Fibroblast of lung (primary cell): ENCODE results near the gene ENTHD1. TPM values are rescaled to one million over a fixed set of nuclear protein-coding genes. Genes with fewer than 3 reads are reported as not detected.

Experiments used
- DNase-seq, 2 donors: peaks; one replicate each; pipeline versions ENCODE4 v3.0.0 to v3.0.0-alpha.2; 2010; ENCODE audit warnings: low read depth in 2 of 2
- H2AFZ ChIP-seq: 2 replicates; pipeline ENCODE4 v1.5.1; 2012; ENCODE audit warnings: low read length, control low read depth, inconsistent platforms
- H3K27ac ChIP-seq: 2 replicates; pipeline ENCODE4 v1.5.1; 2011; ENCODE audit warnings: low read length, control low read depth; ENCODE audit not compliant: insufficient read depth
- H3K27me3 ChIP-seq: 2 replicates; pipeline ENCODE4 v1.5.1; 2011; ENCODE audit warnings: mild to moderate bottlenecking, low read length; ENCODE audit not compliant: control insufficient read depth, insufficient read depth
- H3K36me3 ChIP-seq: 2 replicates; pipeline ENCODE4 v1.5.1; 2011; ENCODE audit warnings: low read length; ENCODE audit not compliant: control insufficient read depth, insufficient read depth
- H3K4me1 ChIP-seq: 2 replicates; pipeline ENCODE4 v1.5.1; 2011; ENCODE audit warnings: low read length; ENCODE audit not compliant: control insufficient read depth, insufficient read depth; ENCODE audit errors: extremely low read depth
- H3K4me2 ChIP-seq: 2 replicates; pipeline ENCODE4 v1.5.1; 2011; ENCODE audit warnings: low read length, control low read depth; ENCODE audit not compliant: insufficient read depth; ENCODE audit errors: extremely low read depth
- H3K4me3 ChIP-seq, 4 experiments: fragments of 200-600 bp in 1 of 4; sonication (generic) in 1 of 4; replicated peaks in 1 of 4; 2 replicates each; pipeline ENCODE4 v1.5.1; 2011 to 2016; ENCODE audit warnings: low read length in 4 of 4, low read depth in 3 of 4, mild to moderate bottlenecking in 3 of 4, control low read depth in 2 of 4, inconsistent platforms in 1 of 4, mixed read lengths in 1 of 4; ENCODE audit not compliant: insufficient read depth in 1 of 4; ENCODE audit errors: control extremely low read depth in 1 of 4
- H3K79me2 ChIP-seq: 2 replicates; pipeline ENCODE4 v1.5.1; 2012; ENCODE audit warnings: mild to moderate bottlenecking, low read length, inconsistent platforms; ENCODE audit not compliant: control insufficient read depth, insufficient read depth
- H3K9ac ChIP-seq: 2 replicates; pipeline ENCODE4 v1.5.1; 2011; ENCODE audit warnings: mild to moderate bottlenecking, low read length, control low read depth; ENCODE audit not compliant: insufficient read depth
- H3K9me3 ChIP-seq: 2 replicates; pipeline ENCODE4 v1.5.1; 2012; ENCODE audit warnings: low read depth, low read length; ENCODE audit not compliant: control insufficient read depth, insufficient read depth
- H4K20me1 ChIP-seq: 2 replicates; pipeline ENCODE4 v1.5.1; 2011; ENCODE audit warnings: low read length; ENCODE audit not compliant: control insufficient read depth, insufficient read depth; ENCODE audit errors: extremely low read depth
- EZH2 ChIP-seq: IDR thresholded peaks from 2 replicates; pipeline ENCODE4 v1.5.1; 2012; ENCODE audit warnings: low read length, control low read depth, mild to moderate bottlenecking; ENCODE audit errors: missing control alignments
- polyA plus RNA-seq, 2 donors: library from polyadenylated mRNA; depleted of rRNA in 1 of 2; stranded (reverse) in 1 of 2; unstranded in 1 of 2; fragments of >200 nt; gene quantifications; 2 replicates each; pipeline ENCODE4 v1.2.1, GENCODE V29; 2011 to 2012; ENCODE audit warnings: missing spikeins in 1 of 2
- total RNA-seq: library from RNA; depleted of rRNA; stranded (reverse); fragments of >200 nt; gene quantifications from 2 replicates; pipeline ENCODE4 v1.2.1, GENCODE V29; 2014
- TF ChIP-seq, protein P1 (sequence below), 2 donors: IDR thresholded peaks in 1 of 2; conservative IDR thresholded peaks in 1 of 2; 1 replicate in 1 of 2; 2 replicates in 1 of 2; pipeline ENCODE4 v1.5.1; 2011 to 2012; ENCODE audit warnings: low read length in 2 of 2, control low read depth in 1 of 2, inconsistent platforms in 1 of 2, low read depth in 1 of 2, mild to moderate bottlenecking in 1 of 2

Gene ENTHD1
- total and polyA plus RNA-seq, 2 donors (not counting 1 experiment from before 2014, with no cell fraction given), result not detected

DNA sequence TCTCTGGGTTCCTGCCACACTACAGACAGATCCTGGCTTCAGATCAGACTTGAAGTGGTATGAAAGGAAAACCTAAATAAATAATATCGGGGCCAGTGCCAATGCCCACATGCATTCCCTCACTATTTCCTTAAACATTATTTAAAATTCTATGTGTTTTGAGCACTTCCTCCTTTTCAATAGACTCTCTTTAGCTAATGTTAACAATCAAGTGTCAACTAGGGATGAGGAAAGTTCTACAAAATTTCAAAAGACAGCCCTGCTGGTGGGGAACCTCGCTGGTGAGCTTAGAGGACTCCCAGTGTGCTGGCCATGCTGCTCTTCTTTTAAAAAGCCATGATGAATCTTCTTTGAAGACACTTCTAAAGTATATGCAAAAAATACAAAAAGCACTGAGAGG lies 87.5 kb downstream of the ENTHD1 start:
- H3K4me3 ChIP-seq, result no peak overlapping the region
- H3K9me3 ChIP-seq, result no peaks in the 10 kb centered on the region
- peaks cover 23% of the 10 kb centered on the region for H3K27me3 ChIP-seq
- H3K36me3 ChIP-seq, result no peaks in the 10 kb centered on the region
- DNase-seq, result no peak
- H3K4me1 ChIP-seq, result no peaks in the 10 kb centered on the region
- H3K4me2 ChIP-seq, result no peak overlapping the region
- H3K79me2 ChIP-seq, result no peaks in the 10 kb centered on the region
- TF ChIP-seq EZH2, result no peak
- TF ChIP-seq, protein P1, sequence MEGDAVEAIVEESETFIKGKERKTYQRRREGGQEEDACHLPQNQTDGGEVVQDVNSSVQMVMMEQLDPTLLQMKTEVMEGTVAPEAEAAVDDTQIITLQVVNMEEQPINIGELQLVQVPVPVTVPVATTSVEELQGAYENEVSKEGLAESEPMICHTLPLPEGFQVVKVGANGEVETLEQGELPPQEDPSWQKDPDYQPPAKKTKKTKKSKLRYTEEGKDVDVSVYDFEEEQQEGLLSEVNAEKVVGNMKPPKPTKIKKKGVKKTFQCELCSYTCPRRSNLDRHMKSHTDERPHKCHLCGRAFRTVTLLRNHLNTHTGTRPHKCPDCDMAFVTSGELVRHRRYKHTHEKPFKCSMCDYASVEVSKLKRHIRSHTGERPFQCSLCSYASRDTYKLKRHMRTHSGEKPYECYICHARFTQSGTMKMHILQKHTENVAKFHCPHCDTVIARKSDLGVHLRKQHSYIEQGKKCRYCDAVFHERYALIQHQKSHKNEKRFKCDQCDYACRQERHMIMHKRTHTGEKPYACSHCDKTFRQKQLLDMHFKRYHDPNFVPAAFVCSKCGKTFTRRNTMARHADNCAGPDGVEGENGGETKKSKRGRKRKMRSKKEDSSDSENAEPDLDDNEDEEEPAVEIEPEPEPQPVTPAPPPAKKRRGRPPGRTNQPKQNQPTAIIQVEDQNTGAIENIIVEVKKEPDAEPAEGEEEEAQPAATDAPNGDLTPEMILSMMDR (conservative IDR thresholded peaks at IDR 0.05 in 1 of 2, IDR thresholded peaks at IDR 0.05 in 1 of 2; ENCODE audit: low read depth in 1 of 2, low read length in 2 of 2), result no peak
- no peaks in the 10 kb centered on the region for H4K20me1 ChIP-seq
- no peak overlapping the region for H3K9ac ChIP-seq
- H2AFZ ChIP-seq, result no peak overlapping the region
- no peak overlapping the region for H3K27ac ChIP-seq

DNA sequence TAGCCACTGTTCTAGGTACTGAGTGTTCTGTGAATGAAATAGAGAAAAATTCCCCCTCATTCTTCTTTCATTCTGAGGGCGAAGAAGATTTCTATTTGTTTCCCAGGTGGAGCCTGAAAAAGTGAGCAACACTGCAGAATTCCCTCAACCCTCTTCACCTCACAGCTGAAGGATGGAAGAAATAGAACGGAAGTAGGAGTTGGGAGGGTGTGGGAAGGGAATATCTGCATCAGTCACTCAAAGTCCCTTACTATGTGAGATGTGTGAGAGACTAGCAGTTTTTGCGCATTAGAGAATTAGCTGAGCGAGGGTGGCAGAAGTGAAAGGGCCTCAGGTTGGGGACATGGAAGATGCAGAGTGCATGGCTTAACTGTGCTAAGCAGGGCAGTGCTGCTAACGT lies 88.4 kb downstream of the ENTHD1 start:
- Histone ChIP-seq H4K20me1 (no peaks in the 10 kb centered on the region), H2AFZ (no peak overlapping the region), H3K36me3 (no peaks in the 10 kb centered on the region), H3K27ac (no peak overlapping the region), H3K9me3 (no peaks in the 10 kb centered on the region), H3K4me1 (no peaks in the 10 kb centered on the region), H3K27me3 (peaks cover 21% of the 10 kb centered on the region), H3K9ac (no peak overlapping the region), H3K4me2 (no peak overlapping the region), H3K79me2 (no peaks in the 10 kb centered on the region), H3K4me3 (no peak overlapping the region)
- TF ChIP-seq, protein P1 (conservative IDR thresholded peaks at IDR 0.05 in 1 of 2, IDR thresholded peaks at IDR 0.05 in 1 of 2; ENCODE audit: low read depth in 1 of 2, low read length in 2 of 2), result no peak
- TF ChIP-seq EZH2, result no peak
- no peak for DNase-seq

DNA sequence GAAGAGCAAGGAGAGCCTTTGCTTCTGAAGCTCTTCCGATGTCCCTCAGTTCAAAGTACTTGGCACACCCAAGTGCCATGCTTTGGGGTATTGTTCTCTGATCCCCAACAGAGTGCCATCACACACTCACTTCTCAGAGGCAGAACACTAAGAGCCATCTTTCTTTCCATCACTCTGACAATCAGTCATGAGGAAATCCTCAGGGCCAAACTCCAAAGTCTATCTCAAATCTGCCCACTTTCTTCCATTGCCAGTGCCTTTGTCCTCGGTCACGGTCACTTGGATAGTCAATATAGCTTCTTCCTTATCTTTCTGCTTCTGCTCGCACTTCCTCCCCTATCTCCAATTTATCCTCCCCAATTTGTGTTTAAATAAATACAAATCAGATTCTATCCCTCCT lies 90.9 kb downstream of the ENTHD1 start:
- Histone ChIP-seq H3K4me1 (no peaks in the 10 kb centered on the region), H4K20me1 (no peaks in the 10 kb centered on the region), H3K27me3 (peaks cover 17% of the 10 kb centered on the region), H3K9me3 (no peaks in the 10 kb centered on the region), H3K4me3 (no peak overlapping the region), H3K79me2 (no peaks in the 10 kb centered on the region), H3K27ac (no peak overlapping the region), H3K36me3 (no peaks in the 10 kb centered on the region), H2AFZ (no peak overlapping the region), H3K4me2 (no peak overlapping the region), H3K9ac (no peak overlapping the region)
- TF ChIP-seq, protein P1 (conservative IDR thresholded peaks at IDR 0.05 in 1 of 2, IDR thresholded peaks at IDR 0.05 in 1 of 2; ENCODE audit: low read depth in 1 of 2, low read length in 2 of 2), result no peak
- no peak for TF ChIP-seq EZH2
- no peak for DNase-seq
